ENCODE results near the gene LUC7L2. TPM values are rescaled to one million over a fixed set of nuclear protein-coding genes. Genes with fewer than 3 reads are reported as not detected.
"Not testable (repeated sequence)": the region's sequence is repeated elsewhere in the genome, so short reads cannot be mapped to it uniquely, and the experiment has no call there.

LUC7L2 gene
- polyA plus RNA-seq, 2 donors = 31.8 to 35.8 TPM

DNA sequence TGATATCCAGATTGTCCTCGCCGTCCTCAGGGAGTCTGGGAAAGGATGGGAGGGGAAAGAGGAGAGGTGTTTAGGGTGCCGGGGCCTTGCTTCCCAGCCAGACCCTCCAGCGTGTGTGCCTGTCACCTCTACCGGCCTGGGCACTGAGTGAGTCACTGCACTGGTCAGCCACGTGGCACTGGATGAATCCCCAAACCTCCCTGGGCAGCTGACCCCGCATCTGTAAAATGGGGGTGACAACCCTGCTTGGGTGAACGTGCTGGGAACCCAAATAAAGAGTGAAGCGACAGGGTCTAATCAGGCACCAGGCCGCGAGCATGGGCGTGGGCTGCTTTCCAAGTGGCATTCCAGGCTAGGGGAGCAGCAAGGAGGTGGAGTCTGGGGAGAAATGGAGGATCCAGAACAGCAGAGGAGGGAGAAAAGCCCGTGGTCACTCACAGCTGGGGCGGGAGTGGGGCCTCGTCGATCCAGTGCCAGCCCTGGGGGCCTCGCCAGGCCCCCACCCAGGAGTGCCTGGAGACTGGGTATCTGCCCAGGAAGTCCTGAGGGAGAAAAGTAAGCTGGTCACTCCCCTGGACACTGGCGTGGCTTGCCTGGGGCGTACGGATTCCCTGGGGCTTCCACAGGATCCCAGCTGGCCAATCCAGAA is 94.1 kb downstream of the LUC7L2 start:
- Histone ChIP-seq H3K27ac (ENCODE audit: low read depth in 2 of 2, low read length in 1 of 2) (no peak overlapping the region), H3K4me1 (ENCODE audit: control insufficient read depth in 2 of 2, insufficient read depth in 2 of 2, low read length in 1 of 2) (no peaks in the 10 kb centered on the region), H3K36me3 (ENCODE audit: control insufficient read depth in 2 of 2, insufficient read depth in 2 of 2, low read length in 1 of 2) (no peaks in the 10 kb centered on the region), H3K27me3 (ENCODE audit: control insufficient read depth in 1 of 2, insufficient read depth in 2 of 2, low read length in 2 of 2) (no peaks in the 10 kb centered on the region), H3K4me3 (ENCODE audit: low read depth in 1 of 2, low read length in 2 of 2) (no peak overlapping the region), H3K9me3 (ENCODE audit: control insufficient read depth in 2 of 2, insufficient read depth in 1 of 2, low read depth in 1 of 2, low read length in 1 of 2) (no peaks in the 10 kb centered on the region)
- 66 to 72% methylated on average over 20 of the region's 20 CpGs for WGBS, 2 donors

DNA sequence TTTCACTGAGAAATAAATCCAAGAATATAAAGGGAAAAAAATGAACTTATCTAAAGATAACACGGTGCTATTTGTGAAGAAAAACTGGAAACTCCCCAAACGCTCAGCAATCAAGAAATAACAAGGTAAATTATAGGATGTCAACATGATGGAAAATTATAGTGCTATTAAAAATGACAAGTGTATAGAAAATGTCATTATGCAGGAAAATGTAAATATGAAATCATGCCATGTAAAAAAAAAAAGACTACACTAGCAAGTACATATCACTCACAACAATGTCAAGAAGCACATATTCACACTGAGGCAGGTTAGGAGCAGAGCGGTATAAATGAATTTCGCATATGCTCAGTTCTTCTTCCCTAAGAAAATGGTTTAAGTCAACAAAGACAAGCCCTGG is 96.1 kb downstream of the LUC7L2 start:
- no peaks in the 10 kb centered on the region for H3K36me3 ChIP-seq (ENCODE audit: control insufficient read depth in 2 of 2, insufficient read depth in 2 of 2, low read length in 1 of 2)
- 85 to 92% methylated on average over 4 of the region's 4 CpGs for WGBS, 2 donors
- H3K4me1 ChIP-seq (ENCODE audit: control insufficient read depth in 2 of 2, insufficient read depth in 2 of 2, low read length in 1 of 2) = no peaks in the 10 kb centered on the region
- no peaks in the 10 kb centered on the region for H3K27me3 ChIP-seq (ENCODE audit: control insufficient read depth in 1 of 2, insufficient read depth in 2 of 2, low read length in 2 of 2)
- no peak overlapping the region for H3K27ac ChIP-seq (ENCODE audit: low read depth in 2 of 2, low read length in 1 of 2)
- H3K9me3 ChIP-seq (ENCODE audit: control insufficient read depth in 2 of 2, insufficient read depth in 1 of 2, low read depth in 1 of 2, low read length in 1 of 2) = no peaks in the 10 kb centered on the region
- H3K4me3 ChIP-seq (ENCODE audit: low read depth in 1 of 2, low read length in 2 of 2) = no peak overlapping the region

DNA sequence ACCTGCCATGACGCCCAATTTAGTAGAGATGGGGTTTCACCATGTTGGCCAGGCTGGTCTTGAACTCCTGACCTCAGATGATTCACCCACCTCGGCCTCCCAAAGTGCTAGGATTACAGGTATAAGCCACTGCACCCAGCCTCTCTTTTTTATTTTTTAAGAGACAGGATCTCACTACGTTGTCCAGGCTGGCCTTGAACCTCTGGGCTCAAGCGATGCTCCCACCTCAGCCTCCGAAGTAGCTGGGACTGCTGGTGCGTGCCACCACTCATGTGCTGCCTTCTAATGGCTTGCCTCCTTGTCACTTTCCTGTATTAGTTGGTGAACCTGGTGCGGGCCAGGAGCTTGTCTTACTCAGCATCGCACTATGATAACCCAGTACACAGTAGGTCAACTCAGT is 96.8 kb downstream of the LUC7L2 start:
- Histone ChIP-seq H3K27ac (ENCODE audit: low read depth in 2 of 2, low read length in 1 of 2) (no peak overlapping the region), H3K36me3 (ENCODE audit: control insufficient read depth in 2 of 2, insufficient read depth in 2 of 2, low read length in 1 of 2) (no peaks in the 10 kb centered on the region), H3K4me3 (ENCODE audit: low read depth in 1 of 2, low read length in 2 of 2) (no peak overlapping the region), H3K27me3 (ENCODE audit: control insufficient read depth in 1 of 2, insufficient read depth in 2 of 2, low read length in 2 of 2) (no peaks in the 10 kb centered on the region), H3K9me3 (ENCODE audit: control insufficient read depth in 2 of 2, insufficient read depth in 1 of 2, low read depth in 1 of 2, low read length in 1 of 2) (no peaks in the 10 kb centered on the region), H3K4me1 (ENCODE audit: control insufficient read depth in 2 of 2, insufficient read depth in 2 of 2, low read length in 1 of 2) (no peaks in the 10 kb centered on the region)
- 90 to 93% methylated on average over 8 of the region's 8 CpGs for WGBS, 2 donors

DNA sequence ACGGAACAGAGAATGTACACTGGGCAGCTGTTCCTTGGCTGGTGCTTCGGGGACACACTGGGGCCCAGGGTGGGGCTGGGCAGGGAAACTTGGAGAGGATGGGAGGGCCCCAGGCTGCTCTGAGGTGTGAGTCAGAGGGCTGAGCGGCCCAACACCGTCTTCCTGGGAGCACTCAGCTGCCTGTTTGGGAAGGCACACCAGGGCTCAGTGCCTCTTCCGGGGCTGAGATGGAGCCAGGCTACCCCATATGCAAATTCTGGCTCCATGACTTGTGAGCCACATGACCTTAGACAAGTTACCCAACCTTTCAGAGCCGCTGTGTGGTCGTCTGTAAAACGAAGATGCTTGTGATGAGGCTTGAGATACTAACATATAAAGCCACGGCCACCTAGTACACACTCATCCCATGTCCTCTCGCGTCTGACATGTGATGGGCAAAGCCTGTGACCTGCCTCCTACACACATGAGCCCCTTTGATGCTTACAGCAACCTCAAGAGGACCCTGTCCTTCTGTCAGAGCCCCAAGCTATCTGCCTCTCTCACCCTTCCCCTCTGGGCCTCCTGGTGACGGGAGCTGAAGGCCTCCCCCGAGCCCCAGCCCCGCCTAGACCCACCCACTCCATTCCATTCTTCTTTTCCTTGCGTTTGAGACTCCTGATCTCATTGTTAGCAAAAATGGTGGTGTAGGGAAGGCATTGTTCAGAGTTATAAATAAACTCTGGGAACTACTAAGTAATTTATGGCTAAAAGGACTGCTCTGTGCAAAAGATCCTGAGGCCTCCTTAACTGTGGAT is 97.7 kb downstream of the LUC7L2 start:
- Histone ChIP-seq H3K9me3 (ENCODE audit: control insufficient read depth in 2 of 2, insufficient read depth in 1 of 2, low read depth in 1 of 2, low read length in 1 of 2) (no peaks in the 10 kb centered on the region), H3K4me3 (ENCODE audit: low read depth in 1 of 2, low read length in 2 of 2) (no peak overlapping the region), H3K27me3 (ENCODE audit: control insufficient read depth in 1 of 2, insufficient read depth in 2 of 2, low read length in 2 of 2) (no peaks in the 10 kb centered on the region), H3K4me1 (ENCODE audit: control insufficient read depth in 2 of 2, insufficient read depth in 2 of 2, low read length in 1 of 2) (no peaks in the 10 kb centered on the region), H3K36me3 (ENCODE audit: control insufficient read depth in 2 of 2, insufficient read depth in 2 of 2, low read length in 1 of 2) (no peaks in the 10 kb centered on the region), H3K27ac (ENCODE audit: low read depth in 2 of 2, low read length in 1 of 2) (peak overlapping the region in 1 of 2 donors; percentile 35)
- WGBS, 2 donors = 71 to 72% methylated on average over 15 of the region's 15 CpGs

DNA sequence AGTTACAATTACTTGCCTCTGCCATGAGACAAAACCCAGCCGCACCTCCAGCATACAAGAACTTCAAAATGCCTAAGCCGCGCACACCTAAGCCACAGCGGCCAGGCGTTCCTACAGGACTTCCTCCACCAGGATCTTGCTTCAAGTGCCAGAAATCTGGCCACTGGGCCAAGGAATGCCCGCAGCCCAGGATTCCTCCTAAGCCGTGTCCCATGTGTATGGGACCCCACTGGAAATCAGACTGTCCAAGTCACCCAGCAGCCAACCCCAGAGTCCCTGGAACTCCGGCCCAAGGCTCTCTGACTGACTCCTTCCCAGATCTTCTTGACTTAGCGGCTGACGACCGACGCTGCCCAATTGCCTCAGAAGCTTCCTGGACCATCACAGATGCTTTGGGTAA is 103.7 kb downstream of the LUC7L2 start:
- not testable (repeated sequence) for H3K4me1 ChIP-seq (ENCODE audit: control insufficient read depth in 2 of 2, insufficient read depth in 2 of 2, low read length in 1 of 2); H3K36me3 ChIP-seq (ENCODE audit: control insufficient read depth in 2 of 2, insufficient read depth in 2 of 2, low read length in 1 of 2); H3K27ac ChIP-seq (ENCODE audit: low read depth in 2 of 2, low read length in 1 of 2); H3K4me3 ChIP-seq (ENCODE audit: low read depth in 1 of 2, low read length in 2 of 2); H3K9me3 ChIP-seq (ENCODE audit: control insufficient read depth in 2 of 2, insufficient read depth in 1 of 2, low read depth in 1 of 2, low read length in 1 of 2); H3K27me3 ChIP-seq (ENCODE audit: control insufficient read depth in 1 of 2, insufficient read depth in 2 of 2, low read length in 2 of 2)
- 96% methylated on average over 12 of the region's 12 CpGs for WGBS, 2 donors

DNA sequence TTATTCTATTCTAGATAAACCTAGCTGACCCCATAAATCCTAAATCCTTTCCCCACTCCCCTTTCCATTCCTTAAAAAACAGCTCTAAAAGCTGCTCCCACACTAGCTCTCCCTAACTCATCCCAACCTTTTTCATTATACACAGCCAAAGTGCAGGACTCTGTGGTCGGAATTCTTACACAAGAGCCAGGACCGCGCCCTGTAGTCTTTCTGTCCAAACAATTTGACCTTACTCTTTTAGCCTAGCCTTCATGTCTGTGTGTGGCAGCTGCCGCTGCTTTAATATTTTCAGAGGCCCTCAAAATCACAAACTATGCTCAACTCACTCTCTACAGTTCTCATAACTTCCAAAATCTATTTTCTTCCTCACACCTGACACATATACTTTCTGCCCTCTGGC is 104.8 kb downstream of the LUC7L2 start:
- not testable (repeated sequence) for H3K27me3 ChIP-seq (ENCODE audit: control insufficient read depth in 1 of 2, insufficient read depth in 2 of 2, low read length in 2 of 2); H3K9me3 ChIP-seq (ENCODE audit: control insufficient read depth in 2 of 2, insufficient read depth in 1 of 2, low read depth in 1 of 2, low read length in 1 of 2); H3K4me3 ChIP-seq (ENCODE audit: low read depth in 1 of 2, low read length in 2 of 2); H3K4me1 ChIP-seq (ENCODE audit: control insufficient read depth in 2 of 2, insufficient read depth in 2 of 2, low read length in 1 of 2); H3K27ac ChIP-seq (ENCODE audit: low read depth in 2 of 2, low read length in 1 of 2); H3K36me3 ChIP-seq (ENCODE audit: control insufficient read depth in 2 of 2, insufficient read depth in 2 of 2, low read length in 1 of 2)
- WGBS, 2 donors = 91 to 93% methylated on average over 4 of the region's 4 CpGs

DNA sequence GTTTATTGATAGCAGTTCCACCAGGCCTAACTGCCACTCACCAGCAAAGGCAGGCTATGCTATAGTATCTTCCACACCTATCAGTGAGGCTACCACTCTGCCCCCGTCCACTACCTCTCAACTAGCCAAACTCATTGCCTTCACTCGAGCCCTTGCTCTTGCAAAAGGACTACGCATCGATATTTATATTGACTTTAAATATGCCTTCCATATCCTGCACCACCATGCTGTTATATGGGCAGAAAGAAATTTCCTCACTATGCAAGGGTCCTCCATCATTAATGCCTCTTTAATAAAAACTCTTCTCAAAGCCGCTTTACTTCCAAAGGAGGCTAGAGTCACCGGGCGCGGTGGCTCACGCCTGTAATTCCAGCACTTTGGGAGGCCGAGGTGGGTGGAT is 105.4 kb downstream of the LUC7L2 start:
- H3K27ac ChIP-seq (ENCODE audit: low read depth in 2 of 2, low read length in 1 of 2); H3K27me3 ChIP-seq (ENCODE audit: control insufficient read depth in 1 of 2, insufficient read depth in 2 of 2, low read length in 2 of 2); H3K9me3 ChIP-seq (ENCODE audit: control insufficient read depth in 2 of 2, insufficient read depth in 1 of 2, low read depth in 1 of 2, low read length in 1 of 2); H3K36me3 ChIP-seq (ENCODE audit: control insufficient read depth in 2 of 2, insufficient read depth in 2 of 2, low read length in 1 of 2); H3K4me3 ChIP-seq (ENCODE audit: low read depth in 1 of 2, low read length in 2 of 2); H3K4me1 ChIP-seq (ENCODE audit: control insufficient read depth in 2 of 2, insufficient read depth in 2 of 2, low read length in 1 of 2): not testable (repeated sequence)
- WGBS, 2 donors = 98% methylated on average over 10 of the region's 10 CpGs

DNA sequence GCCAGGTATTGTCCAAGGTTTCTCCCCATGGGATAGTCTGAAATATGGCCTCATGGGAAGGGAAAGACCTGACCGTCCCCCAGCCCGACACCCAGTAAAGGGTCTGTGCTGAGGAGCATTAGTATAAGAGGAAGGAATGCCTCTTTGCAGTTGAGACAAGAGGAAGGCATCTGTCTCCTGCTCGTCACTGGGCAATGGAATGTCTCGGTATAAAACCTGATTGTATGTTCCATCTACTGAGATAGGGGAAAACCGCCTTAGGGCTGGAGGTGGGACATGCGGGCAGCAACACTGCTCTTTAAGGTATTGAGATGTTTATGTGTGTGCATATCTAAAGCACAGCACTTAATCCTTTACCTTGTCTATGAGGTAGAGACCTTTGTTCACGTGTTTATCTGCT is 108.0 kb downstream of the LUC7L2 start:
- 81 to 86% methylated on average over 7 of the region's 7 CpGs for WGBS, 2 donors
- H3K4me3 ChIP-seq (ENCODE audit: low read depth in 1 of 2, low read length in 2 of 2); H3K36me3 ChIP-seq (ENCODE audit: control insufficient read depth in 2 of 2, insufficient read depth in 2 of 2, low read length in 1 of 2): not testable (repeated sequence)

DNA sequence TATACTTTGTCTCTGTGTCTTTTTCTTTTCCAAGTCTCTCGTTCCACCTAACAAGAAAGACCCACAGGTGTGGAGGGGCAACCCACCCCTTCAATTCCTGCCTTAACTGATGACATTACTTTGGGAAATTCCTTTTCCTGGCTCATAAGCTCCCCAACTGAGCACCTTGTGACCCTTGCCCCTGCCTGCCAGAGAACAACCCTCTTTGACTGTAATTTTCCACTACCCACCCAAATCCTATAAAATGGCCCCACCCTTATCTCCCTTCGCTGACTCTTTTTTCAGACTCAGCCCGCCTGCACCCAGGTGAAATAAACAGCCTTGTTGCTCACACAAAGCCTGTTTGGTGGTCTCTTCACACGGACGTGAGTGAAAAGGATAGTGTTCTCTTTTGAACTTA is 108.6 kb downstream of the LUC7L2 start:
- not testable (repeated sequence) for H3K9me3 ChIP-seq (ENCODE audit: control insufficient read depth in 2 of 2, insufficient read depth in 1 of 2, low read depth in 1 of 2, low read length in 1 of 2); H3K4me1 ChIP-seq (ENCODE audit: control insufficient read depth in 2 of 2, insufficient read depth in 2 of 2, low read length in 1 of 2); H3K36me3 ChIP-seq (ENCODE audit: control insufficient read depth in 2 of 2, insufficient read depth in 2 of 2, low read length in 1 of 2); H3K27me3 ChIP-seq (ENCODE audit: control insufficient read depth in 1 of 2, insufficient read depth in 2 of 2, low read length in 2 of 2); H3K4me3 ChIP-seq (ENCODE audit: low read depth in 1 of 2, low read length in 2 of 2); H3K27ac ChIP-seq (ENCODE audit: low read depth in 2 of 2, low read length in 1 of 2)
- 76 to 86% methylated on average over 5 of the region's 5 CpGs for WGBS, 2 donors

More for the DNA sequence above, 108.0 kb downstream of the LUC7L2 start:
- H3K4me1 ChIP-seq (ENCODE audit: control insufficient read depth in 2 of 2, insufficient read depth in 2 of 2, low read length in 1 of 2); H3K27ac ChIP-seq (ENCODE audit: low read depth in 2 of 2, low read length in 1 of 2); H3K27me3 ChIP-seq (ENCODE audit: control insufficient read depth in 1 of 2, insufficient read depth in 2 of 2, low read length in 2 of 2); H3K9me3 ChIP-seq (ENCODE audit: control insufficient read depth in 2 of 2, insufficient read depth in 1 of 2, low read depth in 1 of 2, low read length in 1 of 2): not testable (repeated sequence)
